HepG2 (cell line): ENCODE results near the gene UGT2A3. TPM values are rescaled to one million over a fixed set of nuclear protein-coding genes. Genes with fewer than 3 reads are reported as not detected.

Experiments
- AGO2 ChIP-seq: fragments of 200-400 bp; formaldehyde crosslinking; optimal IDR thresholded peaks from 2 replicates; pipeline ENCODE3; 2017; ENCODE audit warnings: mild to moderate bottlenecking, low read depth, low read length, moderate library complexity
- ATF7 ChIP-seq, 2 experiments: fragments of 450-650 bp in 1 of 2; sonication (generic) in 1 of 2; formaldehyde crosslinking in 1 of 2; IDR thresholded peaks; 2 replicates each; pipeline versions ENCODE4 v1.4.0 to v1.6.1; 2016 to 2020; ENCODE audit warnings: antibody characterized with exemption in 1 of 2, mild to moderate bottlenecking in 1 of 2, missing genetic modification reagents in 1 of 2
- ETV5 ChIP-seq: IDR thresholded peaks from 2 replicates; pipeline ENCODE4 v1.6.1; 2018; ENCODE audit warnings: missing biosample characterization, missing genetic modification reagents, inconsistent platforms, borderline replicate concordance
- HOXA7 ChIP-seq: sonication (generic); formaldehyde crosslinking; IDR thresholded peaks from 2 replicates; pipeline ENCODE4 v1.8.1; 2022; ENCODE audit warnings: mild to moderate bottlenecking, missing genetic modification reagents, moderate library complexity
- JDP2 ChIP-seq: sonication (generic); formaldehyde crosslinking; IDR thresholded peaks from 2 replicates; pipeline ENCODE4 v1.8.1; 2022; ENCODE audit warnings: missing genetic modification reagents, borderline replicate concordance
- KLF16 ChIP-seq, 2 experiments: sonication (generic) in 1 of 2; formaldehyde crosslinking in 1 of 2; IDR thresholded peaks; 2 replicates each; pipeline versions ENCODE4 v1.6.1 to v1.8.0; 2016 to 2023; ENCODE audit warnings: missing genetic modification reagents in 2 of 2, missing compliant biosample characterization in 1 of 2
- NAIF1 ChIP-seq: sonication (generic); formaldehyde crosslinking; IDR thresholded peaks from 2 replicates; pipeline ENCODE4 v1.5.0; 2020; ENCODE audit warnings: mild to moderate bottlenecking, missing genetic modification reagents, borderline replicate concordance
- SPEN ChIP-seq: sonication (generic); formaldehyde crosslinking; IDR thresholded peaks from 2 replicates; pipeline ENCODE4 v1.5.1; 2020; ENCODE audit warnings: low read depth, mild to moderate bottlenecking, missing genetic modification reagents
- ZBTB8A ChIP-seq: sonication (generic); formaldehyde crosslinking; IDR thresholded peaks from 2 replicates; pipeline ENCODE4 v1.4.0; 2020; ENCODE audit warnings: mild to moderate bottlenecking, low read depth, missing genetic modification reagents, borderline replicate concordance
- ZFYVE20 ChIP-seq: sonication (generic); formaldehyde crosslinking; IDR thresholded peaks from 2 replicates; pipeline ENCODE4 v1.8.0; 2023; ENCODE audit warnings: low read depth, mild to moderate bottlenecking, moderate library complexity, missing genetic modification reagents, borderline replicate concordance
- ZNF180 ChIP-seq: sonication (generic); formaldehyde crosslinking; IDR thresholded peaks from 2 replicates; pipeline ENCODE4 v1.4.0; 2020; ENCODE audit warnings: low read depth, missing genetic modification reagents, borderline replicate concordance
- ZNF224 ChIP-seq: sonication (generic); formaldehyde crosslinking; IDR thresholded peaks from 2 replicates; pipeline ENCODE4 v1.5.0; 2020; ENCODE audit warnings: mild to moderate bottlenecking, missing genetic modification reagents
- ZNF253 ChIP-seq: sonication (generic); formaldehyde crosslinking; IDR thresholded peaks from 2 replicates; pipeline ENCODE4 v1.8.0; 2022; ENCODE audit warnings: mild to moderate bottlenecking, missing genetic modification reagents, borderline replicate concordance
- ZNF33A ChIP-seq: sonication (generic); formaldehyde crosslinking; IDR thresholded peaks from 2 replicates; pipeline ENCODE4 v1.5.1; 2020; ENCODE audit warnings: missing genetic modification reagents, mild to moderate bottlenecking, moderate library complexity, borderline replicate concordance
- ZNF383 ChIP-seq: sonication (generic); formaldehyde crosslinking; IDR thresholded peaks from 2 replicates; pipeline ENCODE4 v1.4.0; 2020; ENCODE audit warnings: missing genetic modification reagents, mild to moderate bottlenecking, borderline replicate concordance
- ZNF430 ChIP-seq: sonication (generic); formaldehyde crosslinking; IDR thresholded peaks from 2 replicates; pipeline ENCODE4 v1.9.0; 2021; ENCODE audit warnings: mild to moderate bottlenecking, missing genetic modification reagents
- ZNF772 ChIP-seq: sonication (generic); formaldehyde crosslinking; IDR thresholded peaks from 2 replicates; pipeline ENCODE4 v1.5.0; 2020; ENCODE audit warnings: mild to moderate bottlenecking, missing genetic modification reagents
- polyA plus RNA-seq, 8 experiments: library from polyadenylated mRNA; depleted of rRNA in 3 of 8; stranded (reverse) in 7 of 8; unstranded in 1 of 8; fragments of >200 nt; fragmentation: Illumina TruSeq in 4 of 8; extraction: Trizol in 4 of 8; gene quantifications; 2 replicates each; pipeline versions ENCODE4 v1.2.1 to v1.2.3, GENCODE V29; 2011 to 2016; ENCODE audit warnings: low read depth in 4 of 8, missing spikeins in 1 of 8, mixed read lengths in 1 of 8; ENCODE audit not compliant: insufficient read depth in 1 of 8
- total RNA-seq, 5 experiments: library from RNA; depleted of rRNA; stranded (reverse); fragments of >200 nt; fragmentation: Illumina TruSeq; extraction: Trizol; gene quantifications; 2 replicates each; pipeline ENCODE4 v1.2.3, GENCODE V29; 2016; ENCODE audit warnings: low read depth in 1 of 5
- TF ChIP-seq, protein P1 (sequence below): sonication (generic); formaldehyde crosslinking; IDR thresholded peaks from 2 replicates; pipeline ENCODE4 v1.4.0; 2020; ENCODE audit warnings: mild to moderate bottlenecking, missing genetic modification reagents
- TF ChIP-seq, protein P2 (sequence below): sonication (generic); formaldehyde crosslinking; IDR thresholded peaks from 2 replicates; pipeline ENCODE4 v1.4.0; 2020; ENCODE audit warnings: mild to moderate bottlenecking, missing genetic modification reagents, borderline replicate concordance
- TF ChIP-seq, protein P3 (sequence below): sonication (generic); formaldehyde crosslinking; IDR thresholded peaks from 2 replicates; pipeline ENCODE4 v1.5.0; 2020; ENCODE audit warnings: missing genetic modification reagents, mild to moderate bottlenecking, borderline replicate concordance
- TF ChIP-seq, protein P4 (sequence below): IDR thresholded peaks from 2 replicates; pipeline ENCODE4 v1.6.1; 2016; ENCODE audit warnings: low read depth
- TF ChIP-seq, protein P5 (sequence below), 2 experiments: sonication (generic) in 1 of 2; formaldehyde crosslinking in 1 of 2; IDR thresholded peaks; 2 replicates each; pipeline versions ENCODE4 v1.4.0 to v1.6.1; 2018 to 2020; ENCODE audit warnings: missing genetic modification reagents in 2 of 2, borderline replicate concordance in 1 of 2, low read depth in 1 of 2, mild to moderate bottlenecking in 1 of 2, missing biosample characterization in 1 of 2

The UGT2A3 gene
- total and polyA plus RNA-seq, 2 of the 13 experiments (the other 11 are each of a cell fraction or from before 2014, with no cell fraction given), result 61.3 to 97.2 TPM

DNA sequence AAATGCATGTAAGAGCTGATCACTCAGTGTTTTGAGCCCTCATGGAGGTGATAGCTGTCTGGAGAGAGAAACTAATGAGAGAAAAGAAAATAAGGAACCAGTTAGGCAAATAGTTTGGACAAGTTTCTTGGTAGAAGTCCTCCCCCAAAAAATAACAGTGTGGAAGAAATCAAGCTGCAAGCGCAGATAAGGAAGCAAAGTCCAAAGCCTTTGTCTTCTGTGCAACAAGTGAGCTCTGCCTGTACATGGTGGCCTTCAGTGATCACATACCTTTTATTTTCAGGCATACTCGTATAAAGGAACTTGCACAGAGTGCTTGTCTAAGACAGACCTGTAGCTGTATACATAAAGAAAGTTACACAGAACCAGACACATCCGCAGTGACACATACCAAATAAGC is 2.5 kb upstream of the UGT2A3 start (continued):
- TF ChIP-seq, protein P1, sequence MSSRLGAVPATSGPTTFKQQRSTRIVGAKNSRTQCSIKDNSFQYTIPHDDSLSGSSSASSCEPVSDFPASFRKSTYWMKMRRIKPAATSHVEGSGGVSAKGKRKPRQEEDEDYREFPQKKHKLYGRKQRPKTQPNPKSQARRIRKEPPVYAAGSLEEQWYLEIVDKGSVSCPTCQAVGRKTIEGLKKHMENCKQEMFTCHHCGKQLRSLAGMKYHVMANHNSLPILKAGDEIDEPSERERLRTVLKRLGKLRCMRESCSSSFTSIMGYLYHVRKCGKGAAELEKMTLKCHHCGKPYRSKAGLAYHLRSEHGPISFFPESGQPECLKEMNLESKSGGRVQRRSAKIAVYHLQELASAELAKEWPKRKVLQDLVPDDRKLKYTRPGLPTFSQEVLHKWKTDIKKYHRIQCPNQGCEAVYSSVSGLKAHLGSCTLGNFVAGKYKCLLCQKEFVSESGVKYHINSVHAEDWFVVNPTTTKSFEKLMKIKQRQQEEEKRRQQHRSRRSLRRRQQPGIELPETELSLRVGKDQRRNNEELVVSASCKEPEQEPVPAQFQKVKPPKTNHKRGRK (CRISPR knock-in tag), result no peak
- TF ChIP-seq JDP2 (CRISPR knock-in tag), result no peak
- no peak for TF ChIP-seq AGO2
- no peak for TF ChIP-seq ATF7 (IDR thresholded peaks at IDR 0.05)
- no peak for TF ChIP-seq ATF7 (CRISPR knock-in tag; IDR thresholded peaks at IDR 0.05)
- TF ChIP-seq ZNF180, result no peak
- TF ChIP-seq SPEN, result no peak
- no peak for TF ChIP-seq ZBTB8A (CRISPR knock-in tag)
- no peak for TF ChIP-seq ZNF253 (CRISPR knock-in tag)
- TF ChIP-seq ZNF772, result no peak
- no peak for TF ChIP-seq ZNF430 (CRISPR knock-in tag)
- TF ChIP-seq, protein P2, sequence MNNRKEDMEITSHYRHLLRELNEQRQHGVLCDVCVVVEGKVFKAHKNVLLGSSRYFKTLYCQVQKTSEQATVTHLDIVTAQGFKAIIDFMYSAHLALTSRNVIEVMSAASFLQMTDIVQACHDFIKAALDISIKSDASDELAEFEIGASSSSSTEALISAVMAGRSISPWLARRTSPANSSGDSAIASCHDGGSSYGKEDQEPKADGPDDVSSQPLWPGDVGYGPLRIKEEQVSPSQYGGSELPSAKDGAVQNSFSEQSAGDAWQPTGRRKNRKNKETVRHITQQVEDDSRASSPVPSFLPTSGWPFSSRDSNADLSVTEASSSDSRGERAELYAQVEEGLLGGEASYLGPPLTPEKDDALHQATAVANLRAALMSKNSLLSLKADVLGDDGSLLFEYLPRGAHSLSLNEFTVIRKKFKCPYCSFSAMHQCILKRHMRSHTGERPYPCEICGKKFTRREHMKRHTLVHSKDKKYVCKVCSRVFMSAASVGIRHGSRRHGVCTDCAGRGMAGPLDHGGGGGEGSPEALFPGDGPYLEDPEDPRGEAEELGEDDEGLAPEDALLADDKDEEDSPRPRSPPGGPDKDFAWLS (CRISPR knock-in tag), result no peak
- TF ChIP-seq NAIF1 (CRISPR knock-in tag), result no peak
- TF ChIP-seq, protein P3, sequence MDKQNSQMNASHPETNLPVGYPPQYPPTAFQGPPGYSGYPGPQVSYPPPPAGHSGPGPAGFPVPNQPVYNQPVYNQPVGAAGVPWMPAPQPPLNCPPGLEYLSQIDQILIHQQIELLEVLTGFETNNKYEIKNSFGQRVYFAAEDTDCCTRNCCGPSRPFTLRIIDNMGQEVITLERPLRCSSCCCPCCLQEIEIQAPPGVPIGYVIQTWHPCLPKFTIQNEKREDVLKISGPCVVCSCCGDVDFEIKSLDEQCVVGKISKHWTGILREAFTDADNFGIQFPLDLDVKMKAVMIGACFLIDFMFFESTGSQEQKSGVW (CRISPR knock-in tag), result no peak
- no peak for TF ChIP-seq ZNF224 (CRISPR knock-in tag)
- no peak for TF ChIP-seq HOXA7
- no peak for TF ChIP-seq ETV5 (CRISPR knock-in tag)
- TF ChIP-seq KLF16 (CRISPR knock-in tag; IDR thresholded peaks at IDR 0.05), result no peak
- no peak for TF ChIP-seq ZNF33A (CRISPR knock-in tag)
- TF ChIP-seq, protein P4, sequence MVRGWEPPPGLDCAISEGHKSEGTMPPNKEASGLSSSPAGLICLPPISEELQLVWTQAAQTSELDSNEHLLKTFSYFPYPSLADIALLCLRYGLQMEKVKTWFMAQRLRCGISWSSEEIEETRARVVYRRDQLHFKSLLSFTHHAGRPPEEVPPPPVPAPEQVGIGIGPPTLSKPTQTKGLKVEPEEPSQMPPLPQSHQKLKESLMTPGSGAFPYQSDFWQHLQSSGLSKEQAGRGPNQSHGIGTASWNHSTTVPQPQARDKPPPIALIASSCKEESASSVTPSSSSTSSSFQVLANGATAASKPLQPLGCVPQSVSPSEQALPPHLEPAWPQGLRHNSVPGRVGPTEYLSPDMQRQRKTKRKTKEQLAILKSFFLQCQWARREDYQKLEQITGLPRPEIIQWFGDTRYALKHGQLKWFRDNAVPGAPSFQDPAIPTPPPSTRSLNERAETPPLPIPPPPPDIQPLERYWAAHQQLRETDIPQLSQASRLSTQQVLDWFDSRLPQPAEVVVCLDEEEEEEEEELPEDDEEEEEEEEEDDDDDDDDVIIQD (CRISPR knock-in tag), result peak; percentile 32; the same call in 1 of the 2 replicates
- TF ChIP-seq, protein P5, sequence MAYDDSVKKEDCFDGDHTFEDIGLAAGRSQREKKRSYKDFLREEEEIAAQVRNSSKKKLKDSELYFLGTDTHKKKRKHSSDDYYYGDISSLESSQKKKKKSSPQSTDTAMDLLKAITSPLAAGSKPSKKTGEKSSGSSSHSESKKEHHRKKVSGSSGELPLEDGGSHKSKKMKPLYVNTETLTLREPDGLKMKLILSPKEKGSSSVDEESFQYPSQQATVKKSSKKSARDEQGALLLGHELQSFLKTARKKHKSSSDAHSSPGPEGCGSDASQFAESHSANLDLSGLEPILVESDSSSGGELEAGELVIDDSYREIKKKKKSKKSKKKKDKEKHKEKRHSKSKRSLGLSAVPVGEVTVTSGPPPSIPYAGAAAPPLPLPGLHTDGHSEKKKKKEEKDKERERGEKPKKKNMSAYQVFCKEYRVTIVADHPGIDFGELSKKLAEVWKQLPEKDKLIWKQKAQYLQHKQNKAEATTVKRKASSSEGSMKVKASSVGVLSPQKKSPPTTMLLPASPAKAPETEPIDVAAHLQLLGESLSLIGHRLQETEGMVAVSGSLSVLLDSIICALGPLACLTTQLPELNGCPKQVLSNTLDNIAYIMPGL (CRISPR knock-in tag; IDR thresholded peaks at IDR 0.05; ENCODE audit: borderline replicate concordance in 1 of 2, low read depth in 1 of 2), result no peak
- no peak for TF ChIP-seq ZNF383
- TF ChIP-seq ZFYVE20 (CRISPR knock-in tag), result no peak
